HG03354 (cell line): Measurements from ENCODE around the gene GGT1.
"Not testable (repeated sequence)": the region's sequence is repeated elsewhere in the genome, so short reads cannot be mapped to it uniquely, and the experiment has no call there.

ENCODE experiments used
- ATAC-seq: cut with Tn5 transposase; IDR thresholded peaks from one replicate; pipeline ENCODE4 v1.9.1; 2021; ENCODE audit warnings: mild to moderate bottlenecking; ENCODE audit not compliant: unreplicated experiment, poor library complexity, severe bottlenecking

GGT1 gene

DNA sequence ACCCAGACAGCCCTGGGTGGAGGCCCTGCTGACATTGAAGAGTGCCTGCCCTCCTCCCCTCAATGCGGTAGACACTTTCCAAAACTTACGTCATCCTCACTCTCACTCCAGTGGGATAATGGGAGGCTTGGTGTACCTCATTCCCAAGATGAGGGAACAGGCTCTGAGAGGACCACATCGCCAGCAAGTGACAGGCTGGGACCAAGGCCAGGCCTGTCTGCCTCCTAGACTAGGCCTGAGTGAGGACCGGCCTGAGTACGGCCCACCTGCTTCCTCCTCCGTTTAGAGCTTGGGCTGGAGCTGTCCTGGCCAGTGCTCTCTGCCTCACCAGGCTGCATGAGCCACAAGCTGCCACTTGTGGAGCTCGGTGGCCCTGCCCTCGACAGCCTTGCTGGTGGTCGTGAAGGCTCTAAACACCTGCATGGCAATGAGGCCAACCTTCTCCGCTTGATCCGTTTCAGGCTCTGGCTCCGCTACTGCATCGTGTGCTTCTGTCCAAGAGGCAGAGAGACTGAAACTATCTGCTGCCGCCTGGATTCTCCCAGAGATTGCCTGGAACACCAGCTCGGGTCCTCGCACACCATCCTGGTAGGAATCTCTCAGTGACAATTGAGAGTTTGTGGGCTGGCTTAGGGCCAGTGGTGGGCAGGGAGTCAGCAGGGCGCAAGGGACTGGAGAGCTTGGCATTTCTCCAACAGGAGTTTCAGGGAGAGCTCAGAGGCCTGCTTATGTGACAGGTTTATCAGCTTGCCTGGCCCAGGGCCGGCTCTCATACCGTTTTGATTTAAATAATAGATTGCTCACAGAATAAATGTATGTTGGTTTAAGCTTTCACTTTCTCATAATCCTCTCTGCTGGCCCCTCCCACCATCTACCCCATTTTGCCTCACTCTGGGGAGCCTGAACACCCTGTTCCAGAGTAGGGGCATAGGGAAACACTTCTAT is 19.5 kb upstream of the GGT1 start:
- ATAC-seq: no peak

GRCh38 chr22:24584166-24584790 is 18.7 kb upstream of the GGT1 start:
- no peak for ATAC-seq

DNA sequence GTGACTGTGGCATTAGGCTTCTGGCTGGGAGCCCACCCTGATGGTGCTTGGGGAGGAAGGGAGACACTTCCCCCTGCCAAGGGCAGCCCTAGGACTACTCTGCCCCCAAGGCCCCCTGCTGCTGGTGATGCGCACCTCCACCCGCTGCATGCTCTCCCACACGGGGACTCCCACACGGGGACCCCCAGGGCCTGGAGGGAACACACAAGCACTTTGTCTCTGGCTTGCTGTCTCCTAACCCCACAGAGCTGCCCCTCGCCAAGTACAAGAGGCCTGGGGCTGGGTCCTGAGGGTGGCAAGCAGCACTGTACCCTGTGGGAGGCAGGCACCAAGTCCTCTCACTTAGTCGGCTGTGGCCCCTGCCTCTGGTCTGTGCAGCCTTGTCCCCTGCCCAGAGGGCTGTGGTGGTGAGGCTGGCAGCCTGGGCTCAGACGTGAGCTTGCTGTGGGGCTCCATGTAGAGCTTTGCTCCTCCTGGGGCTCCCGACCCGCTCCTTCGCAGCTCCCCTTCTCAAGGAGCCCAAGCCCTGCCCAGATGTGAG is 18.1 kb upstream of the GGT1 start:
- no peak for ATAC-seq

DNA sequence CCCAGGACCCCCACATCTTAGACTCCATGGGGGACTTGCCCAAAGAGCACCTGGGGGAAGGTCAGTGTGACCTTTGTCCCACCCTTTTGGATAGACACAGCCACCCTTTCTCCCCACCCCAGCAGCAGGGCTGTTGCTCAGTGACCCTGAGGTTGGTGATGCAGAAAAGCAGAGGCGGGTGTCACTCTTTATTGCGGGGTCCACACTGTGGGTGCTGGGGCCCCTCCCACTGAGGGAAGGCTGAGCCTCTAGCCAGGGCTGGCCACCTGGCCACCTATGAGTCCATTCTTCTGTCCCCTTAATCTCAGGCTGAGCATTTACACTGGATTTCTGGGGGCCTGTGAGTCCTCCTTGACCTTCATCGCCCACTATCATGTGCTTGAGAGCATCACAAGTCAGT is 17.5 kb upstream of the GGT1 start:
- no peak for ATAC-seq

GRCh38 chr22:24585927-24586546 is 17.0 kb upstream of the GGT1 start:
- no peak for ATAC-seq

- no peak for ATAC-seq
Measured at GRCh38 chr22:24587251-24587650, 15.7 kb upstream of the GGT1 start.

DNA sequence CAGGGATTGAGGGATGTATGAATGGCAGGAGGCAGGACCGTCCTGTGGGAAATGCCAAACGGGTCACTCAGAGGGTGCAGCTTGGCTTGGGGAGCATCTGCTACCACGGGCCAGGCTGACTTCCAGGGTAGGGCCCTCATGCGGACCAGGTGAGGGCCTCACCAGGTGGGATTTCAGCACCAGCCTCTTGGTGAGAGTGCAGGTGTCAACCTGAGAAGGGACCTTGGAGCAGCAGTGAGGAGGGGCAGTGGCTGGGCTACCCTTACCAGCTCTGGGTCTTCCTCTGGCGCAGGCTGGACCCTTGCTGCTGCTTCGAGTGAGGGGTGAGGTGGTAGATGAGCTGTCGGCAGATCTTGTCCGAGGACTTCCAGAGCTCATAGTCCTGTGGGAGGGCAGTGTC is 15.0 kb upstream of the GGT1 start:
- ATAC-seq: no peak

DNA sequence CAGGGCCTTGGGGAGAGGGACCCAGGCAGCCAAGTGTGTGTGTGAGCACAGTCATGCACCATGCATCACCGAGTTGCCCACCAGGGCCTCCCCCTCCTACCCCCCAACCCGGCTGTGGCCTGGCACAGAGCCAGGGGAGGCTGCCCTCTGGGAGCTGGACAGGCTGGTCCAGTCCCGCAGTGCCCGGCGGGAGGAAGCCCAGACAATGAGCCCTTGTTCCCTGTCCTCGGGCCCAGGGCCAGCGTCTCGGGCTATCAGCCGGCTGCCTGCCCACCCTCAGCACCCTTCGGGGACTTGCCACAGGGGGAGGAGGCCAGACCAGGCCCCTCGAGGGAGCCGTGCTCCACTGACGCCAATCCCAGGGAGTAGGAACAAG is 14.6 kb upstream of the GGT1 start:
- no peak for ATAC-seq

- ATAC-seq: no peak
Measured at GRCh38 chr22:24588757-24589481, 14.1 kb upstream of the GGT1 start.

- no peak for ATAC-seq
Measured at GRCh38 chr22:24589518-24590030, 13.4 kb upstream of the GGT1 start.

GRCh38 chr22:24590596-24591173 is 12.3 kb upstream of the GGT1 start:
- no peak for ATAC-seq

- no peak for ATAC-seq
Measured at GRCh38 chr22:24591286-24591830, 11.6 kb upstream of the GGT1 start.

GRCh38 chr22:24592058-24592850 is 10.7 kb upstream of the GGT1 start:
- no peak for ATAC-seq

DNA sequence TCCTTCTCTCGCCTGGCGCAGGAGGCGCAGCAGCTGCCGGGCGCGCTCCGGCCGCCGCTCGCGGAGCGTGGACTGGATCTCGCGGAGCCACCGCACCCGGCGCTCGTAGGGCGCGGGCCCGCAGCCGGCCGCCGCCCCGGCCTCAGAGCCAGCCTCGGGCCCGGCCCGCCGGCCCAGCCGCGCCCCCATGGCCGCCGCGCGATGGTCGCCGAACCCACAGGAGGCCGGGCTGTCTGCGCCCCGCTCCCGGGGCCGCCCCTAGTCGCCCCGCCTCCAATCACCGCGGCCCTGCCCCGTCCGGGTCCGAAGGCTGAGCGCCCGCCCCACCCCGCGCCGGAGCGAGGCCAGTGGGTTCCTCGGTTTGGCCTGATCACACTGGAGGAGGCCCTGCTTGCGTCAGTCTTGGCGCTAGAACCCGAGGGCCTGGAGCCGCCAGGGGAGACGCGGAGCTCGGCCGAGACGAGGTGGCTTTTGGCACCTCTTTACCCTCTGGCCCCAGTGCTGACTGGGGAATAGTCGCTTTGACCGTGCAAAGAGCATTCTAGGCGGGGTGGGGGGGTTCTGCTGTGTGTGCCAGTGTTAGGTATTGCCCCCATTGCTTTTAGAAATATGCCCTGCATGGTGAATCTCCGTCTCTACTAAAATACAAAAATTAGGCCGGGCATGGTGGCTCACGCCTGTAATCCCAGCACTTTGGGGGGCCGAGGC is 10.0 kb upstream of the GGT1 start, which contains the start of gene LRRC75B:
TSS of gene LRRC75B (minus strand) at position 223 of the 708 bp plus-strand sequence. CDS start at position 189, 34 bp downstream.
- ATAC-seq: peak; percentile 83

DNA sequence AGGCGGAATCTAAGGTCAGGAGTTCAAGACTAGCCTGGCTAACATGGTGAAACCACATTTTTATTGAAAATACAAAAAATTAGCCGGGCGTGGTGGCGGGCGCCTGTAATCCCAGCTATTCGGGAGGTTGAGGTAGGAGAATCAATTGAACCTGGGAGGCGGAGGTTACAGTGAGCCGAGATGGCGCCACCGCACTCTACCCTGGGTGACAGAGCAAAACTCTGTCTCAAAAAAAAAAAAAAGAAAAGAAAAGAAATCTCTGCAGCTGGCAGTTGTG is 9.5 kb upstream of the GGT1 start:
- ATAC-seq: not testable (repeated sequence)

- no peak for ATAC-seq
Measured at GRCh38 chr22:24593836-24594568, 9.0 kb upstream of the GGT1 start.

- no peak for ATAC-seq
Measured at GRCh38 chr22:24594569-24595120, 8.3 kb upstream of the GGT1 start.
